Stimulated activated CD4-positive, alpha-beta T cell treated with anti-CD3 and anti-CD28 coated beads, TNF-alpha, amount 100 ng/mL, for 48 hours (primary cell): ENCODE results near the gene UBE3B.
A peak's percentile ranks its signal among the peaks of the same experiment; 100 is the strongest.

ENCODE experiments used
- DNase-seq, 3 donors: peaks; one replicate each; pipeline ENCODE4 v3.0.0-alpha.2; 2020; ENCODE audit warnings: low read depth in 3 of 3

UBE3B gene

DNA sequence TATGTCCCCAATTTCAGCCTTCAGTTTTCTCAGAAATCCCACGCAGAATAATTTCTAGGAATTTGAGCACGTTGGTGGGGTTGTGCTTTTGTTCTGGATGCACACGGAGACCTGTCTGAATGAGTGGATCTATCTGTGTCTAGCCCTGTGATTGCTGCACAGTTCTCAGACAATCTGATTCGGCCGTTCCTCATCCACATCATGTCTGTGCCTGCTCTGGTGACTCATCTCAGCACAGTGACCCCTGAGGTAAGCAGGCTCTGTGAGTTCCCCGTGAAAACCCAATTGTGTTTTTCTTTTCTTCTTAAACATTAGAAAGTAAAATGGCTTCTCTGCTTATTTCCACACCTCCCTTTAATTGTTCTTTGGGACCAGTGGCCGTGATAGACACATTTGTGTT, 20.2 kb downstream of the UBE3B start:
- DNase-seq = no peak

DNA sequence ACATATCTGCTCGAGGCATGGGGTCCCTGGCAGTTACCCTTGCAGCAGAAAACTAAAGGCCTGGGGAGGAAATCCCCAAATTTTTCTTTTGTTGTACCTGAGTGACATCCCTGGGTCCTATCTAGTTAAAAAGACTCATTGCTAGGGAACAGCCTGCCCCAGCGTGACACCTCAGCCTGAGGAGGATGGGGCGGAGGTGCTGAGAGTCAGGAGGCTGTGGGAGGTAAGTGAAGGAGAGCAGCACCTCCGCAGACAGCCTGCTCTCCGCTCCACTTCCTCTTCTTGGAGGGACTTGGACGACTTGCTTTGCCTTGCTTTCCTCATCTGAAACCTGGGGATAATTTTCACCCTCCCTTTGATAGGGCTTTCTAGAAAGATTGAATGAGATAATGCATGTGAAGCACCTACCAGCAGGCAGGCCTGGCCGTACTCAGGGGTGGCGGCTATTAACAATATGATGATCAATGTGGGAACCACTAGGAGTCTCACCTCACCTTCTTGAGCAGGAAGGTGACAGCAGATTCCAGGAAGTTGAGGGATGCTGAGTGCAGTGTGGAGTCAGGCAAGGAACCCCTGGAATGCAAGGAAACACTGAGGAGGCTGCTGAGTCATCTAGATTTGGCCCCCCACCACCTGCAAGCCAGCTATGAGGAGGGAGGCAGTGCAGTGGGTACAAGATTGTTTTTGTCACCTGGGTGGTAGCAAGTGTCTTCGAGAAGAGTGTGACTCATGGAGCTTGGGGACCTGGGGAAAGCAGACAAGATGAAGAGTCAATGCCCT, 23.2 kb downstream of the UBE3B start:
- DNase-seq = no peak

DNA sequence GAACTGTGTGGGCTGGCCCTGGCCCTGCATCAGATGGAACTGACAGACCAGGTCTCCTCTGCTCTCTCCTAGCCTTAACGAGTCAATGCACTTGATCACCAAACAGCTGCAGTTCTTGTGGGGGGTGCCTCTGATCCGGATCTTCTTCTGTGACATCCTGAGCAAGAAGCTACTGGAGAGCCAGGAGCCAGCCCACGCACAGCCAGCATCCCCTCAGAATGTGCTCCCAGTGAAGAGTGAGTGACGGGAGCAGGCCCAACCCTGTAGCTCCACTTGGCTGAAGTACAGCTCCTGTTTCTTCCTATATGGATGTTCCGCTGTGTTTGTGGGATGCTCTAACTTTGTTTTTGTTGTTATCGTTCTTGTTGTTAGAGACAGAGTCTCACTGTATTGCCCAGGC, 23.9 kb downstream of the UBE3B start:
- DNase-seq = no peak

DNA sequence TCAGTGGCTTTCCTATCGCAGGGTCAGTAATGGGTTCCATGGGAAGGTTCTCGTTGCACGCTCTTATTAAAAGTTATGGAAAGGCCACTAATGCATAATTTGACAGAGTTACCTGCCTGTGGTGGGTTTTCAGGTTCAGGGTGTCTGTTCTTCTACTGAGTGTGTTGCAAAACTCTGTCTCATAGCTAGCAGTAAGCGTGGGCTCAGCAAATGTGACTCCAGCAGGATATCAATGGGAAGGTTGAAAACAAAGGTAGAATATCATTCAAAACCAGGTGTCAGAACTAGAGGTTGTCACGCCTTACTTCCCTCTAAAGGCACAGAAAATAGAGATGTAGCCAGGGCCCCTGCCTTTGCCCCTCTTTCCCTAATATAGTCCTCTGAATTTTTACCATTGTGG, 24.9 kb downstream of the UBE3B start:
- DNase-seq = no peak

DNA sequence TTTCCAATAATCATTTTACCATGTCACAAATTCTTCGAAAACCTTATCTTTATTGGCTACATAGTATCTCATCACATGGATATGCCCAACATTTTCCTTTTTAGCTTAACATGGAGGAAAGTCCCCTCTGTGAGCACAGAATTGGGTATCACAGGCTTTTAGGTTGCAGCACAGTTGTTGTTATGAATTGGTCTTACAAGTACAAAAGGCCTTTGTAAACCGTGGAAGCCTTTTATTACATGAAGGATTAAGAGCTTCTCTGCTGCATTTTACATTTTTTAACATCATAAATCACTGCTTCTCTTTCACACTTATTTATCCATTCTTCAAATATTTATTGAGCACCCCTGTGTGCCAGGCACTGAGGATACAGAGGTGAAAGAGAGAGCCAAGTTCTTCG, 26.2 kb downstream of the UBE3B start:
- no peak for DNase-seq

DNA sequence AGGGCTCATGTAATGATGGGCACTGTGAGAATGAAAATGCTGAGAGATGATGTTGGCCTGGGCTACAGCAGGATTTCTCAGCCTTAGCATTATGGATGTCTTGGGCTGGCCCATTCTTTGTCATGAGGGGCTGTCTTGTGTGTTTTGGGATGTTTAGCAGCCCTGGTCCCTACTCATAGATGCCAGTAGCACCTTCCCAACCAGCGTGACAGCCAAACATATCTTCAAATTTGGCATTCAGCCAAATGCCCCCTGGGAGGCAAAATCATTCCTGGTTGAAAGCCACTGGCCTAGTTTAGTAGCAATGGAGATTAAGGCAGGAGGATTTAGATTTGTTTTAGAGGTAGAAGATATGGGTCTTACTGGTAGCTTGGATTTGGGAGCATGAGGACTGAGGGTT, 26.6 kb downstream of the UBE3B start:
- no peak for DNase-seq

DNA sequence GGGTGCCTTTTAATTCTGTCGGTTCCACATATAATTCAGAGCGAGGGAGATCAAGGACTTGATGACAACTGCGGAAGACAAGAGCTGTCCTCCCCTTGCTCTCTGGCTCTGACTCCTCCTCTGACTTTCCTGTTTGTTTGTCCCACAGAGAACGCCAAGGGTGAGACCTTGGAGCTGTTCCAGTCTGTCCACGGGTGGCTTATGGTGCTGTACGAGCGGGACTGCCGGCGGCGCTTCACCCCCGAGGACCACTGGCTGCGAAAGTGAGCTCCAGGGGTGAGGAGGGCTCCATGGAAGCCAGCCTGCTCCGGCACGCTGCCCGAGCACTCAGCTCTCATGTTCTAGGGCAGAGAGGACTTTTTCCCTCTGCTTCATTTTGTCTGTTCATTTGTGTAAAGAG, 32.8 kb downstream of the UBE3B start:
- DNase-seq = no peak

DNA sequence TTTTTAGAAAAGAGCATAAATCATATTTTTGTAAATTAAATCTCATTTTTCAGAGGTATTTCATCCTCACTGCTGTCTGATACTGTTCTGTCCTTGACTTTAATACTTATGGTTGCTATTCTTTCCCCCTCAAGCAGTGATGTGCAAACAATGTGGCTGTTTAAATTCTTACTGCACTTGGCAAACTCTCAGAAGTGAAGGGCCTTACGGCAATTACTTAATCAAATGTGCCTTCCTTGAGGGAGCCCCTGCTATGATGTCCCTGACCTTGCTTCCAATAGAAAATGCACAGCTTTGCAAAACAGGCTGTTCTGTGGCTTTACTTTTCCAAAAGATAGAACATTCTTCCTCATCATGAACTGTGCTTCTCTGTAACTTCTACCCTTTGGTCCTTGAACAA, 35.2 kb downstream of the UBE3B start:
- DNase-seq = no peak

DNA sequence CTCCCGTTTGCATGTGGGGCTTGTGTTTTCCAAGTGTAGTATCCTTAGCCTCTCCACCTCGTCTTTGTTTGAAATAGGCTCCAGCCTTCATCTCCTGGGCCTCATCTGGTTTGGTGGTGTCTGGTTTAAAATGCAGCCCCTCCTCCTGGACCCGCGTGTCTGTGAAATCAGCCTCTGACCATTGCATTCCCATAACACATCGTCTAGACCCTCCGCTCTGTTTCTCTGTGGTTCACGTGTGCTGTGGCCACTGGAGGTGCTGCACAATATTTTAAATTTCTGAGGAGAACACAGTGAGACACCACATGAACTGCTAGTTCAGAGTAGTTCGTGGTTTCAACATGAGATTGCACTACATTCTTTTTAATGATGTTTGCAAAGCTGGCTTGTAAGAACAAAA, 35.6 kb downstream of the UBE3B start:
- no peak for DNase-seq

DNA sequence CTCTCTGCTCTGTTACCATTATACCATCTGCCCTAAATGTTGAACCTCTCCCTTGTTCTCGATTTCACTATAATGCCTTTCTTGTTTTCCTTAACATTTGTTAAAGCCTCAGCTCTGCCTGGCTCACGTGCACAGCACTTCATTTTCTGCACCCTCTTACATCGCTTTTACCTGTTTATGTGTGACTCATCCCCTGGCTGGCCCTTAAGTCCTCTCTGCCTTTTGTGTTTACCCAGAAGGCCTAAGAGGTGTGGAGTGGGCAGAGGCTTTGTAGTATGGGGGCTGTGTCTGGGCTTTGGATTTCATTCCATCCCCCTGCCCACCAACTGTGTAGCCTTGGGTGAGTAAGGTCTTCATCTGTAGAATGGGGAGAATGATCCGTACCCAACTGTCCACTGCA, 36.5 kb downstream of the UBE3B start:
- DNase-seq = no peak

DNA sequence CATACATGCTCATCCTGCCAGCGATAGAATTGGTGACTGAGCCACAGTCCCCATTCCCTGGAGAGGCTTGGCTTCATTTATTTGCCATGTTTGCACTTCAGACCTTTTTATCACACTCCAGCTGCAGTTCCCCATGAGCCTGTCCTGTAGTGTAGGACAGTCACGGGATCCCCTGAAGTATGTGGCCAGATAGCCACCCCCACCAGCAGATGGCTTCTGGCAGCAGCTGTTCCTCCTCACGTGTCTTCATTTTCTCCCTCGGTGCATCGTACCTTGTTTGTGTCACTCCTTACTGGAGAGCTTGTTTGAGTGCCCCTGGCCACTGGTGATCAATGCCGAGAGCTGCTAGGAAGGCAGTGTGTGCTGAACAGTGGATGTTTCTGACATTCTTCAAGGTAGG, 40.2 kb downstream of the UBE3B start:
- no peak for DNase-seq

DNA sequence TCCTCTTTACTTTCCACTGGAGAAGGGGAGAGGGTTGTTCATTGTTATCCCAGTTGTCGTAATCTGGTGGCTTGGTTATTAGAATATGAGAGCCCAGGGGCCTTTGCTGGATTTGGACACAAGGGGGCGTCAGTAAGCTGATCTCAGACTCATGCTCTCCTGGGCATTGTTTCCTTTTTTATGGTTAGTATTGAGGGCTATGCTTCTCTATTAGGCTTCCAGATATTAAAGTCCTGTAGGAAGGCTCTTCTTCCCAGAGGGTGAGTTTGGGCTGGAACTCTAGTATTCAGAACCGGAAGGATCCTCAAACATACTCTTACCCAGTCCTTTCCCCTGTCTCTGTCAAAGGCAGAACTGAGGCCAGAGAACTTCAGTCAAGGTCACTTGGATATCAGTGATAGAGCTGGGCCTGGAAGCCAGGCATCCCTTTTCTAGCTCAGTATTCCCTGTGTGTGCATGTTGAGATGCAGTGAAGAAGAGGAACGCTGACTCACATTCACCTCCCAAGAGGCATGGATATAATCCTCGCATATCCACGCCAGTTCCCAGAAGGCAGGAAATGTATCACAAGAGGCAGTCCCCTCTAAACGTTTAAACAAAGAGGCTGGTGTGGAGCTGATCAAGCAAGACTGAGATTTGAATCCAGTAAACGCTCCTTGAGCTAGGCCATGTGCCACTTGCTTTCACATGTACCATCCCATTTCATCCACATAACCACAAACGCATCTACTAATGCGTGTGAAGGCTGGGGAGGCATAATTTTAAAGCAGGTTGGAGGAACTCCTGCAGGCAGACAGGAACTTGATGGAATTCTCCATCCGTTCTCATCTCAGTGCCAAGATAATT, 41.6 kb downstream of the UBE3B start:
- peak; percentile 17 to 47 (median 18) for DNase-seq

DNA sequence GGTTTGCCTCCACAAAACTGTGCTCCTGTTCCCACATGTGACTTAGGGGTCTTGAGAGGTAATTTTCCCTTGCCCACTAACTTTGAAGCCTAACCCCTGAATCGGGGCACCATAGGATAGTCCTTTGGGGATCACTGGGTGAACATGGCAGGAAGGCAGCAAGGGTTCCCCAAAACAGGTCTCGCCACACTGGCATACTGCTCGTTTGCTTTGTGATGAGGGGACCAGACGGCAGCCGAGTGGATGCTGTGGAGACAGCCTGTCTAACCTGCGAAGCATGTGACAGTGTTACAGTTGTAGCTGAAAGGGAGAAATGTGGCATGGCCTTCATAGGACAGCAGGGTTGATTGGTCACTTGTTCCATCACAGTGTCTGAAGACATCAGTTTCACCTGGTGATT, 42.4 kb downstream of the UBE3B start:
- no peak for DNase-seq

DNA sequence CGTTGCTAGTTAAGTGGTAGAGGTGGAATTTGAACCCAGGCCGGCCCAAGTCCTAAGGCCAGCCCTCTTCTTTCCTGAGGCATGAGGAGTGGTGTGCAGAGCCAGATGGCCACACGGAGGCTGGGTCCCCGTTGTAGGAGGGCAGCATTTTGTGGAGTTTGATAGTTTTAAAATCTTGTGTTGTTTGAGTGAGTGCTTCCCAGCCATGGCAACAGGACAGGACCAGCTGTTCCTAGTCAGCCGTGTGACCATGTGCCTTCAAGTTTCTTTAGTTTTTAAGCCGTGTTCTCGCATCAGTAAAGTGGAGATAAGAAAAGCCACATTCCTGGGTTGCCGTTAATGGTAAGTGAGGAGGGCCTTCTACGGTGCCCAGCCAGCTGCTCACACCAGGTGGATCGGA, 44.4 kb downstream of the UBE3B start:
- DNase-seq = no peak

DNA sequence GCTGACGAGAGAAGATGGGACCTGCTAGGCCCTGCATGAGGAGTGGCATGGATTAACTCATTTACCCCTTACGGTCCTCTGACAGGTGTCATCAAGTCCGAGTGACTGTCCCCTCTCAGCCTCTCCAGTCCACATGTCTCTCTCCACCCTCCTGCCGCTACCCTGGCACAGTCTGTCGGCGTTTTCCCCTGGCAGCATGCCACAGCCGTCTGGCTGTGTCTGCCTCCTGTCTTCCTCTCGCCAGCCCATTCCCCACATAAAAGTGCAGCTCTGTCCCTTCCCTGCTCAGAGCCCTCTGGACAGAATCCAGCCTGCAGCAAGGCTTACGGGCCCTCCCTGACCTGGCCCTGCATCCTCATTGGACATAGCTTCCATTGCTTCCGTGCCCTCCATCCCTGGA, 45.6 kb downstream of the UBE3B start:
- DNase-seq = no peak

DNA sequence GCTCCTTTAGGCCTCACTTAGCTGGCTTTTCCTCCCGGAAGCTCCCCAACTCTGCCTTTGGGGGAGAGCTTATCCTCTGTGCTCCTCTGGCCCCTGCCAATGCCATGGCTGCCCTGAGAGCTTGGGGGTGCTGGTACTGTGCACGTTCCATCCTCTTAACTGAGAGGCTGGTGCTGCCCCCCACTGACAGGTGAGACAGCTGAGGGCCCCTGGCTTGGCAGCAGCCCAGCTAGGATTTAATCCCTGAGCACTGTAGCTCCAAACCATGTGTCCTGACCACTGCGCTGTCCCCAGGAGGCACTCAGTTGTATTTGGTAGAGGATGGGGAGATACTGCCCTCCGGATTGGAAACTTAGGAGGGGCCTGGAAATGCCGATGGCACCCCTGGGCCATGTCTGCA, 46.1 kb downstream of the UBE3B start:
- DNase-seq = no peak

DNA sequence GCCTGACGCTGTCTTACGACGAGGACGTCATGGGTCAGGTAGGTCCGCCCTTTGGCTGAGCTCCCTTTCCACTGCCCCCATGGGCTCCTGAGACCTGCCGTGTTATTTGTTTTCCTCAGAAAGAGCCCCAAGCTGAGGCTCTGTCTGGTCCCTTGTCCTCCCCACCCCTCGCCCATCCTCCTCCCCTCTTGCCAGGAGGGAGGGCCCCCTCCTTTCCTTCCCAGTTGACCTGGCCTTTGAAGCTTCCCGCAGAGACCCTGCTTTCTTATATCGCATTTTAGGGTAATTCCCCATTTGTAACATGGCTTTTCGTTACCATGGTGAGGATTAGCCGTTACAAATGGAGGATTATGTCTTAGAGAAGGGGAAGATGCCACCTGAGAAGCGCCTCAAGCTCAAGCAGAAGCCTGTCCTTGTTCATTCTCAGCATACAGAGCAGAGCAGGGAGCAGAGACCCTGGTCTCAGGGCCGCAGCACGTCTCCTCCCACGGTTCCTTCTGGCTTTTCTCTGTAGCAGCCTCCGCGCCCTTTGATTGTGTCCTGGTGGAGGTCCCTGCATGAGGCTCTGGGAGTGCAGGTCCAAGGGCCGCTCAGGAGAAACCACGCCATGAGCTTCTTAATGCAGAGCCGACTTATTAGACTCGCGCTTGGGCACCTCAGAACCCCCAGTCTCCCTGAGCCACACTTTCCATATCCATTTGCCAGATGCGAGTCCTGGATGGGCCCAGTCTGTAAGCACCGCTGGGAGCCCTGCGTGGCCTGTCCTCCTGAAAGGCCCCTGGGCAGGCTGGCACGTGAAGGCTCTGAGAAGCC, 47.2 kb downstream of the UBE3B start:
- DNase-seq = no peak

DNA sequence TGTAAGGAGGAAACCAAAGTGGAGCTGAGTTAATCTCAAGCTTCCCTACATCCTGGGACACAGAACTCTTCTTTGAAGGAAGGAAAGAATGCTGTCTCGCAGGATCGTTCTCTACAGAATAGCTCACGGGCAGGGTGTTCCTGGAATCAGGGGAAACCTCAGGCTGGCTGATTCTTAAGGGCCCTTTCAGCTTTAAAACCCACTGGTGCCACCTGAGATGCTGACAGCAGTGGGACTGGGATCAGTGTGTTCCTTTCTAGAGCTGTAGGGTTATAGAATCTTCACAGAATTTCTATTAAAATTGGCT, 47.8 kb downstream of the UBE3B start:
- no peak for DNase-seq

DNA sequence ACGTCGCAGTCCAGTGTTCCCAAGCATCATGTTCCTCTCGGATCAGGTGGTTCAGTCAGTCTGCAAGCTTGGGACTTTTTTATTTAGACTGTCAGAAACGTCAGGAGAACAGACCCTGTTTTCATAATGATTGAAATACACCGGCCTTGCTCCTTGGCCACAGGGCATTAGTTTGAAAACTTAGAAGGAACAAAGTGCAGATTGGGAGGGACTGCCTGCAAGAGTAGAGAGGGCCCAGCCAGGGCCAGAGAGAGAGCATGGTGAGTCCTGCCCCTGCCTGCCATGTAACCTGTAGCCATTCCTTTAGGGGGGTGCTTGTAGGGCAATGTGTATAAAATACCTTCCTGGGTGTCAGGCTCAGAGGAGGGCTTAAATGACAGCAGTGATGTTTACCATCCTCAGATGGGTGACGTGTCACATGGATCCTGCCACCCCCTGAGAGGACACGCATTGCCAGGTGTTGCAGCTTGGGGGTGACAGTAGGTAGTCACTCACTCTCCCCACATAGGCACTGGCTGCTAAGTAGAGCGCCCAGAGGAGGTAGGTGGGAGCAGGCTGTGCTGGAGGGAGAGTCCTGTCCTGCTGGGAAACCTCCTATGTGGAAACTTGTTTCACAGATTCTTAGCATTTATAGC, 50.2 kb downstream of the UBE3B start:
- no peak for DNase-seq

DNA sequence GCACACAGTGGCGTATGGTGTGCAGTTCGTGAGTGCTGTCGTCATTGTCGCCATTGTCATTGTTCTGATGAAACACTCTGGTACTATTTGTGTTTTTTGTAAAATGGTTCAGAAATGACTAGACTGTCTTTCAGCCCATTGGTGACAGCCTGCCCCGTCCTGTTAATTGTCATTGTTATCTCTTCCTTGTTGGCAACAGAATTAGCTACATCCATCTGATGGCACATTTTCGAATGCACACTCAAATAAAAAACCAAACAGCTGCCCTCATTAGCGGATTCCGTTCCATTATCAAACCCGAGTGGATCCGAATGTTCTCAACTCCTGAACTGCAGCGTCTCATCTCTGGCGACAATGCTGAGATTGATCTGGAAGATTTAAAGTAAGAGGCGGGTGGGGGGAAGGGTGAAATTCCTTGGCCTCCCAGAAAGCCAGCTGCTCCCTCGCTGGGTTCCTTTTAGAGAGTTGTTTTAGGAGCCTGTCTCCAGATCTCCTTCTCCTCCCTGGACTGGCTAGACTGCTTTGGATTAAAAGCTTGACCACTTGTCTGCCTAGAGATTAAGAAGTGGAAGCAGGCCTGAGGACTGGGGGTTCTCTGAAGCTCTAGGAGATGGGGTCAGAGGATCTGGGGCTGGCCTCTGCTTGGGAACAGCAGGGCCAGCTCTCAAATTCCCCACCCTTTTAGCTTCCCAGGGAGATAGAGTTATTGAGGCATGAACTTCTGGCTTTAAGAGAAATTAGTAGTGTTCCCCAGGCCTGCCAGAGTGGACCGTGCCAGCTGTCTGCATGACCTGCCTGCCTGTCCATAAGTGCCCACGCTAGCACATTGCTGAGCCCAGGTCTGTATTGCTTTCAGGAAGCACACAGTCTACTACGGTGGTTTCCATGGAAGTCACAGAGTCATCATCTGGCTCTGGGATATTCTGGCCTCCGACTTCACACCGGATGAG, 52.5 kb downstream of the UBE3B start:
- DNase-seq = no peak

DNA sequence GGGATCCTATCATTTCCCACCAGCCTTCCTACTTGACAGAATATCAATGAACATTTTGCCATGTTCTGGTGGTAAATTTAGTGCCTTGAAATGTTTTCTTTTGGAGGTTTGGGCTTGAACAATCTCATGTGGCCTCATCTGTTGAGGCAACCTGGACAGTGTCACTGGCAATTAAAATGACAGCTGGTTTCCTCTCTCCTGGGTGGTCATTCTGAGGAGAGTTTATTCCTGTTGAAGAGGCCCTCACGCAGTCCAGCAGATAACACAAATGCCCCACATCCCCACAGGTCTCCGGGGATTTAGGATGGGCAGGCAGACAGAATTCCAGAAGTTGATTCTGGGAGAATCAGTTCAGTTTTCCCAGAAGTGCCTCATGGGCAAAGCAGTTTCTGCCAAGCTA, 54.0 kb downstream of the UBE3B start:
- DNase-seq = no peak
